ENCODE data around the gene GPR55. TPM values are rescaled to one million over a fixed set of nuclear protein-coding genes. Genes with fewer than 3 reads are reported as not detected.

The GPR55 gene
- total and polyA plus RNA-seq, 10 of the 15 experiments (the other 5 are each of a cell fraction or from before 2014, with no cell fraction given): 2.1 to 30.1 (median 16.2) TPM

DNA sequence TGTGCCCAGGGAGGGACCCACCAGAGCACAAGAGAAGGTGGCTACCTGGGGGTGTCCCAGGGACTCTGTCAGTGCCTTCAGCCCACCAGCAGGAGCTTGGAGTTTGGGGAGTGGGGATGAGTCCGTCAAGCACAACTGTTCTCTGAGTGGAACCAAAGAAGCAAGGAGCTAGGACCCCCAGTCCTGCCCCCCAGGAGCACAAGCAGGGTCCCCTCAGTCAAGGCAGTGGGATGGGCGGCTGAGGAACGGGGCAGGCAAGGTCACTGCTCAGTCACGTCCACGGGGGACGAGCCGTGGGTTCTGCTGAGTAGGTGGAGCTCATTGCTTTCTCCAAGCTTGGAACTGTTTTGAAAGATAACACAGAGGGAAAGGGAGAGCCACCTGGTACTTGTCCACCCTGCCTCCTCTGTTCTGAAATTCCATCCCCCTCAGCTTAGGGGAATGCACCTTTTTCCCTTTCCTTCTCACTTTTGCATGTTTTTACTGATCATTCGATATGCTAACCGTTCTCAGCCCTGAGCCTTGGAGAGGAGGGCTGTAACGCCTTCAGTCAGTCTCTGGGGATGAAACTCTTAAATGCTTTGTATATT lies 46.3 kb downstream of the GPR55 start:
- RAD21 ChIA-PET (ENCODE audit: unreplicated experiment): interaction anchor here (0.6 to 1.7 kb wide), 4 partner anchors 9 to 108 kb away, joined by 3 to 5 read pairs (median 4); partner anchors contain the start of gene GPR55
- no peak overlapping the region for H2AFZ ChIP-seq (ENCODE audit: control insufficient read depth, low read depth, low read length)
- FAIRE-seq: no peak

More for the DNA sequence above, 46.3 kb downstream of the GPR55 start:
- CTCF ChIA-PET: interaction anchor here (1.0 to 2.9 kb wide), 7 partner anchors 12 to 184 kb away, joined by 3 to 9 read pairs (median 4); partner anchors contain the start of gene ITM2C
- peaks cover 27% of the 10 kb centered on the region for H3K4me1 ChIP-seq (ENCODE audit: control insufficient read depth, insufficient read depth, low read length)
- POLR2A ChIA-PET: no interaction called here
- H3K36me3 ChIP-seq (ENCODE audit: control insufficient read depth in 2 of 2, insufficient read depth in 2 of 2, low read length in 1 of 2): peaks cover 2 to 9% of the 10 kb centered on the region in 2 experiments; a peak in 3 of 4 replicates
- TF ChIP-seq, protein P1, sequence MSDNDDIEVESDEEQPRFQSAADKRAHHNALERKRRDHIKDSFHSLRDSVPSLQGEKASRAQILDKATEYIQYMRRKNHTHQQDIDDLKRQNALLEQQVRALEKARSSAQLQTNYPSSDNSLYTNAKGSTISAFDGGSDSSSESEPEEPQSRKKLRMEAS (IDR thresholded peaks at IDR 0.05; ENCODE audit: low read depth, low read length): no peak
- TF ChIP-seq ASH2L (IDR thresholded peaks at IDR 0.05; ENCODE audit: borderline replicate concordance, low read depth) (no peak), EGR1 (IDR thresholded peaks at IDR 0.05; ENCODE audit: borderline replicate concordance in 1 of 2, low read depth in 2 of 2, low read length in 2 of 2) (no peak), POLR2AphosphoS5 (IDR thresholded peaks at IDR 0.05; ENCODE audit: low read length) (no peak), DPF2 (IDR thresholded peaks at IDR 0.05) (no peak), RELA (IDR thresholded peaks at IDR 0.05; ENCODE audit: borderline replicate concordance, partially characterized antibody) (no peak), BACH1 (IDR thresholded peaks at IDR 0.05; ENCODE audit: borderline replicate concordance) (no peak), KDM1A (IDR thresholded peaks at IDR 0.05; ENCODE audit: borderline replicate concordance) (no peak), CBX5 (IDR thresholded peaks at IDR 0.05; ENCODE audit: low read depth) (no peak), SREBF1 (IDR thresholded peaks at IDR 0.05; ENCODE audit: low read length) (no peak), KLF5 (IDR thresholded peaks at IDR 0.05; ENCODE audit: partially characterized antibody) (no peak)
- TF ChIP-seq, protein P2, sequence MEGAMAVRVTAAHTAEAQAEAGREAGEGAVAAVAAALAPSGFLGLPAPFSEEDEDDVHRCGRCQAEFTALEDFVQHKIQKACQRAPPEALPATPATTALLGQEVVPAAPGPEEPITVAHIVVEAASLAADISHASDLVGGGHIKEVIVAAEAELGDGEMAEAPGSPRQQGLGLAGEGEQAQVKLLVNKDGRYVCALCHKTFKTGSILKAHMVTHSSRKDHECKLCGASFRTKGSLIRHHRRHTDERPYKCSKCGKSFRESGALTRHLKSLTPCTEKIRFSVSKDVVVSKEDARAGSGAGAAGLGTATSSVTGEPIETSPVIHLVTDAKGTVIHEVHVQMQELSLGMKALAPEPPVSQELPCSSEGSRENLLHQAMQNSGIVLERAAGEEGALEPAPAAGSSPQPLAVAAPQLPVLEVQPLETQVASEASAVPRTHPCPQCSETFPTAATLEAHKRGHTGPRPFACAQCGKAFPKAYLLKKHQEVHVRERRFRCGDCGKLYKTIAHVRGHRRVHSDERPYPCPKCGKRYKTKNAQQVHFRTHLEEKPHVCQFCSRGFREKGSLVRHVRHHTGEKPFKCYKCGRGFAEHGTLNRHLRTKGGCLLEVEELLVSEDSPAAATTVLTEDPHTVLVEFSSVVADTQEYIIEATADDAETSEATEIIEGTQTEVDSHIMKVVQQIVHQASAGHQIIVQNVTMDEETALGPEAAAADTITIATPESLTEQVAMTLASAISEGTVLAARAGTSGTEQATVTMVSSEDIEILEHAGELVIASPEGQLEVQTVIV (IDR thresholded peaks at IDR 0.05; ENCODE audit: borderline replicate concordance, partially characterized antibody): no peak
- TF ChIP-seq, protein P3, sequence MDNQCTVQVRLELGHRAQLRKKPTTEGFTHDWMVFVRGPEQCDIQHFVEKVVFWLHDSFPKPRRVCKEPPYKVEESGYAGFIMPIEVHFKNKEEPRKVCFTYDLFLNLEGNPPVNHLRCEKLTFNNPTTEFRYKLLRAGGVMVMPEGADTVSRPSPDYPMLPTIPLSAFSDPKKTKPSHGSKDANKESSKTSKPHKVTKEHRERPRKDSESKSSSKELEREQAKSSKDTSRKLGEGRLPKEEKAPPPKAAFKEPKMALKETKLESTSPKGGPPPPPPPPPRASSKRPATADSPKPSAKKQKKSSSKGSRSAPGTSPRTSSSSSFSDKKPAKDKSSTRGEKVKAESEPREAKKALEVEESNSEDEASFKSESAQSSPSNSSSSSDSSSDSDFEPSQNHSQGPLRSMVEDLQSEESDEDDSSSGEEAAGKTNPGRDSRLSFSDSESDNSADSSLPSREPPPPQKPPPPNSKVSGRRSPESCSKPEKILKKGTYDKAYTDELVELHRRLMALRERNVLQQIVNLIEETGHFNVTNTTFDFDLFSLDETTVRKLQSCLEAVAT (IDR thresholded peaks at IDR 0.05): no peak
- TF ChIP-seq, protein P4, sequence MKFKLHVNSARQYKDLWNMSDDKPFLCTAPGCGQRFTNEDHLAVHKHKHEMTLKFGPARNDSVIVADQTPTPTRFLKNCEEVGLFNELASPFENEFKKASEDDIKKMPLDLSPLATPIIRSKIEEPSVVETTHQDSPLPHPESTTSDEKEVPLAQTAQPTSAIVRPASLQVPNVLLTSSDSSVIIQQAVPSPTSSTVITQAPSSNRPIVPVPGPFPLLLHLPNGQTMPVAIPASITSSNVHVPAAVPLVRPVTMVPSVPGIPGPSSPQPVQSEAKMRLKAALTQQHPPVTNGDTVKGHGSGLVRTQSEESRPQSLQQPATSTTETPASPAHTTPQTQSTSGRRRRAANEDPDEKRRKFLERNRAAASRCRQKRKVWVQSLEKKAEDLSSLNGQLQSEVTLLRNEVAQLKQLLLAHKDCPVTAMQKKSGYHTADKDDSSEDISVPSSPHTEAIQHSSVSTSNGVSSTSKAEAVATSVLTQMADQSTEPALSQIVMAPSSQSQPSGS (IDR thresholded peaks at IDR 0.05; ENCODE audit: low read length): no peak
- TF ChIP-seq, protein P5, sequence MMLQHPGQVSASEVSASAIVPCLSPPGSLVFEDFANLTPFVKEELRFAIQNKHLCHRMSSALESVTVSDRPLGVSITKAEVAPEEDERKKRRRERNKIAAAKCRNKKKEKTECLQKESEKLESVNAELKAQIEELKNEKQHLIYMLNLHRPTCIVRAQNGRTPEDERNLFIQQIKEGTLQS (IDR thresholded peaks at IDR 0.05; ENCODE audit: borderline replicate concordance, extremely low read depth, low read depth, low read length): no peak
- ATAC-seq: no peak
- DNase-seq (ENCODE audit: low read depth, low spot score): no peak
- no peaks in the 10 kb centered on the region for H3K9me3 ChIP-seq (replicated peaks; ENCODE audit: control insufficient read depth, insufficient read depth, low read length)
- H3K4me3 ChIP-seq: no peak overlapping the region
- SMC1A ChIA-PET (ENCODE audit: uncharacterized antibody, unreplicated experiment): interaction anchor here (1.1 to 1.9 kb wide), 5 partner anchors 9 to 31 kb away, joined by 3 to 6 read pairs (median 4); no protein-coding TSS in a partner anchor
- 72% methylated on average over 10 of the region's 10 CpGs for WGBS (ENCODE audit: insufficient coverage, insufficient replicate concordance, low lambda C conversion rate, missing lambda C conversion rate)
- H3K4me2 ChIP-seq (ENCODE audit: control insufficient read depth, insufficient read depth): no peak overlapping the region
- H3K27me3 ChIP-seq (replicated peaks in 1 of 2; ENCODE audit: control insufficient read depth in 2 of 2, insufficient read depth in 2 of 2, low read length in 1 of 2): no peaks in the 10 kb centered on the region
- in situ Hi-C loops (cut with MboI) (no loop called here), intact Hi-C loops (cut with micrococcal nuclease; ENCODE audit: unreplicated experiment) (no loop called here)
- H3K79me2 ChIP-seq (ENCODE audit: control insufficient read depth, insufficient read depth, low read length): no peaks in the 10 kb centered on the region; the same call in 1 of the 2 replicates
- no peaks in the 10 kb centered on the region for H4K20me1 ChIP-seq (ENCODE audit: control insufficient read depth, insufficient read depth)
- no peak overlapping the region for H3K9ac ChIP-seq (ENCODE audit: control insufficient read depth, insufficient read depth, low read length)
- no peak overlapping the region for H3K27ac ChIP-seq (ENCODE audit: control insufficient read depth, insufficient read depth)
- TSS peak; percentile 80 for BruUV-seq (replicated peaks)
